ENCODE results near the gene C2CD4B. TPM values are rescaled to one million over a fixed set of nuclear protein-coding genes. Genes with fewer than 3 reads are reported as not detected.

C2CD4B gene
- total and polyA plus RNA-seq, 10 of the 15 experiments (the other 5 are each of a cell fraction or from before 2014, with no cell fraction given): not detected

DNA sequence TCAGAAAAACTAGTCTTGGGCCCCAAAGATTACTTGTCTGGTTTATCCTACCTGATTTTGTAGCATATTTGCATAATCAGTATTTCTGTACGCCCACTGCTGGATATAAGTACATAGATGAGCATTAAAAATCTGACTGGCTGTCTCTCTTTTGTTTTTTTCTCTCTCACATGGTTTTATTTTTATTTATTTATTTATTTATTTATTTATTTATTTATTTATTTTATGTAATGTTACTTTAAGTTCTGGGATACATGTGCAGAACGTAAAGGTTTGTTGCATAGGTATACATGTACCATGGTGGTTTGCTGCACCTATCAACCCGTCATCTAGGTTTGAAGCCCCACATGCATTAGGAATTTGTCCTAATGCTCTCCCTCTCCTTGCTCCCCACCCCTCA is 31.9 kb downstream of the C2CD4B start:
- BruUV-seq (replicated peaks): no TSS peak
- Histone ChIP-seq H3K4me2 (ENCODE audit: control insufficient read depth, insufficient read depth) (no peak overlapping the region), H3K9ac (ENCODE audit: control insufficient read depth, insufficient read depth, low read length) (no peak overlapping the region), H3K79me2 (ENCODE audit: control insufficient read depth, insufficient read depth, low read length) (no peaks in the 10 kb centered on the region), H3K36me3 (ENCODE audit: control insufficient read depth in 2 of 2, insufficient read depth in 2 of 2, low read length in 1 of 2) (no peaks in the 10 kb centered on the region), H2AFZ (ENCODE audit: control insufficient read depth, low read depth, low read length) (no peak overlapping the region), H3K27ac (ENCODE audit: control insufficient read depth, insufficient read depth) (no peak overlapping the region), H3K4me3 (no peak overlapping the region), H3K9me3 (replicated peaks; ENCODE audit: control insufficient read depth, insufficient read depth, low read length) (no peaks in the 10 kb centered on the region), H3K27me3 (replicated peaks in 1 of 2; ENCODE audit: control insufficient read depth in 2 of 2, insufficient read depth in 2 of 2, low read length in 1 of 2) (no peaks in the 10 kb centered on the region; a peak in 1 of 4 replicates), H4K20me1 (ENCODE audit: control insufficient read depth, insufficient read depth) (no peaks in the 10 kb centered on the region), H3K4me1 (ENCODE audit: control insufficient read depth, insufficient read depth, low read length) (no peaks in the 10 kb centered on the region)
- intact Hi-C loops (cut with micrococcal nuclease; ENCODE audit: unreplicated experiment): no loop called here
- ChIA-PET CTCF (no interaction called here), SMC1A (ENCODE audit: uncharacterized antibody, unreplicated experiment) (no interaction called here), POLR2A (no interaction called here), RAD21 (ENCODE audit: unreplicated experiment) (no interaction called here)
- in situ Hi-C loops (cut with MboI): no loop called here
- 53% methylated on average over 3 of the region's 3 CpGs for WGBS (ENCODE audit: insufficient coverage, insufficient replicate concordance, low lambda C conversion rate, missing lambda C conversion rate)
- TF ChIP-seq IRF4 (IDR thresholded peaks at IDR 0.05; ENCODE audit: low read depth, low read length) (no peak), KAT2A (conservative IDR thresholded peaks at IDR 0.05; ENCODE audit: control insufficient read depth, low read depth, low read length) (no peak), MYC (IDR thresholded peaks at IDR 0.05; ENCODE audit: insufficient read depth, insufficient read length, insufficient replicate concordance, low read length, severe bottlenecking) (no peak), SMAD1 (IDR thresholded peaks at IDR 0.05; ENCODE audit: low read depth, partially characterized antibody) (no peak), PML (IDR thresholded peaks at IDR 0.05; ENCODE audit: low read length) (no peak), IKZF2 (IDR thresholded peaks at IDR 0.05) (no peak), SIN3A (IDR thresholded peaks at IDR 0.05; ENCODE audit: low read depth, low read length) (no peak)
- ATAC-seq (no peak), DNase-seq (ENCODE audit: low read depth, low spot score) (no peak), FAIRE-seq (no peak)

- no peaks in the 10 kb centered on the region for H3K4me1 ChIP-seq (ENCODE audit: control insufficient read depth, insufficient read depth, low read length)
- no peaks in the 10 kb centered on the region for H3K79me2 ChIP-seq (ENCODE audit: control insufficient read depth, insufficient read depth, low read length)
- DNase-seq (ENCODE audit: low read depth, low spot score) (no peak), FAIRE-seq (no peak), ATAC-seq (no peak)
- CTCF ChIA-PET: no interaction called here
- H3K9ac ChIP-seq (ENCODE audit: control insufficient read depth, insufficient read depth, low read length): no peak overlapping the region
- H3K27me3 ChIP-seq (replicated peaks in 1 of 2; ENCODE audit: control insufficient read depth in 2 of 2, insufficient read depth in 2 of 2, low read length in 1 of 2): no peaks in the 10 kb centered on the region
- H3K36me3 ChIP-seq (ENCODE audit: control insufficient read depth in 2 of 2, insufficient read depth in 2 of 2, low read length in 1 of 2): no peaks in the 10 kb centered on the region
- no peak overlapping the region for H3K4me3 ChIP-seq
- BruUV-seq (replicated peaks): no TSS peak
- H2AFZ ChIP-seq (ENCODE audit: control insufficient read depth, low read depth, low read length): no peak overlapping the region
- no peaks in the 10 kb centered on the region for H3K9me3 ChIP-seq (replicated peaks; ENCODE audit: control insufficient read depth, insufficient read depth, low read length)
- POLR2A ChIA-PET: interaction anchor here (1.0 kb wide), 1 partner anchor 10 kb away, joined by 3 read pairs; no protein-coding TSS in a partner anchor
- intact Hi-C loops (cut with micrococcal nuclease; ENCODE audit: unreplicated experiment): no loop called here
- H3K4me2 ChIP-seq (ENCODE audit: control insufficient read depth, insufficient read depth): no peak overlapping the region
- 0% methylated on average over 2 of the region's 2 CpGs for WGBS (ENCODE audit: insufficient coverage, insufficient replicate concordance, low lambda C conversion rate, missing lambda C conversion rate)
- H4K20me1 ChIP-seq (ENCODE audit: control insufficient read depth, insufficient read depth): no peaks in the 10 kb centered on the region
- SMC1A ChIA-PET (ENCODE audit: uncharacterized antibody, unreplicated experiment): no interaction called here
- H3K27ac ChIP-seq (ENCODE audit: control insufficient read depth, insufficient read depth): no peak overlapping the region
- in situ Hi-C loops (cut with MboI): no loop called here
- RAD21 ChIA-PET (ENCODE audit: unreplicated experiment): no interaction called here
- no peak for TF ChIP-seq WRNIP1 (IDR thresholded peaks at IDR 0.05; ENCODE audit: borderline replicate concordance, low read depth, low read length)
- no peak for TF ChIP-seq CBX3 (IDR thresholded peaks at IDR 0.05; ENCODE audit: borderline replicate concordance, low read depth)
- no peak for TF ChIP-seq CHD4 (IDR thresholded peaks at IDR 0.05)
- TF ChIP-seq, protein P1, sequence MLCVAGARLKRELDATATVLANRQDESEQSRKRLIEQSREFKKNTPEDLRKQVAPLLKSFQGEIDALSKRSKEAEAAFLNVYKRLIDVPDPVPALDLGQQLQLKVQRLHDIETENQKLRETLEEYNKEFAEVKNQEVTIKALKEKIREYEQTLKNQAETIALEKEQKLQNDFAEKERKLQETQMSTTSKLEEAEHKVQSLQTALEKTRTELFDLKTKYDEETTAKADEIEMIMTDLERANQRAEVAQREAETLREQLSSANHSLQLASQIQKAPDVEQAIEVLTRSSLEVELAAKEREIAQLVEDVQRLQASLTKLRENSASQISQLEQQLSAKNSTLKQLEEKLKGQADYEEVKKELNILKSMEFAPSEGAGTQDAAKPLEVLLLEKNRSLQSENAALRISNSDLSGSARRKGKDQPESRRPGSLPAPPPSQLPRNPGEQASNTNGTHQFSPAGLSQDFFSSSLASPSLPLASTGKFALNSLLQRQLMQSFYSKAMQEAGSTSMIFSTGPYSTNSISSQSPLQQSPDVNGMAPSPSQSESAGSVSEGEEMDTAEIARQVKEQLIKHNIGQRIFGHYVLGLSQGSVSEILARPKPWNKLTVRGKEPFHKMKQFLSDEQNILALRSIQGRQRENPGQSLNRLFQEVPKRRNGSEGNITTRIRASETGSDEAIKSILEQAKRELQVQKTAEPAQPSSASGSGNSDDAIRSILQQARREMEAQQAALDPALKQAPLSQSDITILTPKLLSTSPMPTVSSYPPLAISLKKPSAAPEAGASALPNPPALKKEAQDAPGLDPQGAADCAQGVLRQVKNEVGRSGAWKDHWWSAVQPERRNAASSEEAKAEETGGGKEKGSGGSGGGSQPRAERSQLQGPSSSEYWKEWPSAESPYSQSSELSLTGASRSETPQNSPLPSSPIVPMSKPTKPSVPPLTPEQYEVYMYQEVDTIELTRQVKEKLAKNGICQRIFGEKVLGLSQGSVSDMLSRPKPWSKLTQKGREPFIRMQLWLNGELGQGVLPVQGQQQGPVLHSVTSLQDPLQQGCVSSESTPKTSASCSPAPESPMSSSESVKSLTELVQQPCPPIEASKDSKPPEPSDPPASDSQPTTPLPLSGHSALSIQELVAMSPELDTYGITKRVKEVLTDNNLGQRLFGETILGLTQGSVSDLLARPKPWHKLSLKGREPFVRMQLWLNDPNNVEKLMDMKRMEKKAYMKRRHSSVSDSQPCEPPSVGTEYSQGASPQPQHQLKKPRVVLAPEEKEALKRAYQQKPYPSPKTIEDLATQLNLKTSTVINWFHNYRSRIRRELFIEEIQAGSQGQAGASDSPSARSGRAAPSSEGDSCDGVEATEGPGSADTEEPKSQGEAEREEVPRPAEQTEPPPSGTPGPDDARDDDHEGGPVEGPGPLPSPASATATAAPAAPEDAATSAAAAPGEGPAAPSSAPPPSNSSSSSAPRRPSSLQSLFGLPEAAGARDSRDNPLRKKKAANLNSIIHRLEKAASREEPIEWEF (IDR thresholded peaks at IDR 0.05; ENCODE audit: insufficient replicate concordance, low read depth, low read length): no peak
- no peak for TF ChIP-seq YBX1 (IDR thresholded peaks at IDR 0.05)
- no peak for TF ChIP-seq NFYB (IDR thresholded peaks at IDR 0.05; ENCODE audit: insufficient read depth, low read depth, low read length)
- TF ChIP-seq TAF1 (IDR thresholded peaks at IDR 0.05; ENCODE audit: borderline replicate concordance, low read depth, low read length): no peak
Measured at GRCh38 chr15:62128916-62129315, 36.2 kb downstream of the C2CD4B start.
